GM06990 (cell line): Measurements from ENCODE around the gene ADSS1.

ENCODE experiments used
- DNase-seq: peaks from one replicate; pipeline ENCODE4 v3.0.0-alpha.2; 2011; ENCODE audit not compliant: insufficient read length; ENCODE audit errors: extremely low read depth
- H3K27me3 ChIP-seq: replicated peaks from 2 replicates; pipeline ENCODE4 v1.6.0; 2011; ENCODE audit warnings: low read length; ENCODE audit not compliant: control insufficient read depth, insufficient read depth
- H3K36me3 ChIP-seq: 2 replicates; pipeline ENCODE4 v1.5.1; 2011; ENCODE audit warnings: low read length; ENCODE audit not compliant: control insufficient read depth, insufficient read depth
- H3K4me3 ChIP-seq: replicated peaks from 2 replicates; pipeline ENCODE4 v1.5.1; 2011; ENCODE audit warnings: low read depth, mild to moderate bottlenecking, control low read depth, low read length
- TF ChIP-seq, protein P1 (sequence below): IDR thresholded peaks from 2 replicates; pipeline ENCODE4 v1.5.1; 2011; ENCODE audit warnings: low read length, control low read depth, mild to moderate bottlenecking, inconsistent platforms; ENCODE audit not compliant: insufficient read depth, poor library complexity, severe bottlenecking

ADSS1 gene

DNA sequence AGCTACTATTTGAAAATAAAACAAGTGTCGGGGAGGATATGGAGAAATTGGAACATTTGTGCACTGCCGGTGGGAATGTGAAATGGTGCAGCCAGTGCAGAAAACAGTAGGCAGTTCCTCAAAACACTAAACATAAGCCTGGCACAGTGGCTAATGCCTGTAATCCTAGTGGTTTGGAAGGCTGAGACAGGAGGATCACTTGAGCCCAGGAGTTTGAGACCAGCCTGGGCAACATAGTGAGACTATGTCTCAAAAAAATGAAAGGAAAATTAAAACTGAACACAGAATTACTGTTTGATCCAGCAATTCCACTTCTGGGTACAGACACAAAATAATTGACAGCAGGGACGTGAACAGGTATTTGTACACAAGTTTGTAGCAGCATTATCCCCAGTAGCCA, 41.5 kb downstream of the ADSS1 start:
- H3K4me3 ChIP-seq, result no peak overlapping the region
- TF ChIP-seq, protein P1, sequence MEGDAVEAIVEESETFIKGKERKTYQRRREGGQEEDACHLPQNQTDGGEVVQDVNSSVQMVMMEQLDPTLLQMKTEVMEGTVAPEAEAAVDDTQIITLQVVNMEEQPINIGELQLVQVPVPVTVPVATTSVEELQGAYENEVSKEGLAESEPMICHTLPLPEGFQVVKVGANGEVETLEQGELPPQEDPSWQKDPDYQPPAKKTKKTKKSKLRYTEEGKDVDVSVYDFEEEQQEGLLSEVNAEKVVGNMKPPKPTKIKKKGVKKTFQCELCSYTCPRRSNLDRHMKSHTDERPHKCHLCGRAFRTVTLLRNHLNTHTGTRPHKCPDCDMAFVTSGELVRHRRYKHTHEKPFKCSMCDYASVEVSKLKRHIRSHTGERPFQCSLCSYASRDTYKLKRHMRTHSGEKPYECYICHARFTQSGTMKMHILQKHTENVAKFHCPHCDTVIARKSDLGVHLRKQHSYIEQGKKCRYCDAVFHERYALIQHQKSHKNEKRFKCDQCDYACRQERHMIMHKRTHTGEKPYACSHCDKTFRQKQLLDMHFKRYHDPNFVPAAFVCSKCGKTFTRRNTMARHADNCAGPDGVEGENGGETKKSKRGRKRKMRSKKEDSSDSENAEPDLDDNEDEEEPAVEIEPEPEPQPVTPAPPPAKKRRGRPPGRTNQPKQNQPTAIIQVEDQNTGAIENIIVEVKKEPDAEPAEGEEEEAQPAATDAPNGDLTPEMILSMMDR, result no peak
- peaks cover 3% of the 10 kb centered on the region for H3K36me3 ChIP-seq
- no peak for DNase-seq
- no peaks in the 10 kb centered on the region for H3K27me3 ChIP-seq

DNA sequence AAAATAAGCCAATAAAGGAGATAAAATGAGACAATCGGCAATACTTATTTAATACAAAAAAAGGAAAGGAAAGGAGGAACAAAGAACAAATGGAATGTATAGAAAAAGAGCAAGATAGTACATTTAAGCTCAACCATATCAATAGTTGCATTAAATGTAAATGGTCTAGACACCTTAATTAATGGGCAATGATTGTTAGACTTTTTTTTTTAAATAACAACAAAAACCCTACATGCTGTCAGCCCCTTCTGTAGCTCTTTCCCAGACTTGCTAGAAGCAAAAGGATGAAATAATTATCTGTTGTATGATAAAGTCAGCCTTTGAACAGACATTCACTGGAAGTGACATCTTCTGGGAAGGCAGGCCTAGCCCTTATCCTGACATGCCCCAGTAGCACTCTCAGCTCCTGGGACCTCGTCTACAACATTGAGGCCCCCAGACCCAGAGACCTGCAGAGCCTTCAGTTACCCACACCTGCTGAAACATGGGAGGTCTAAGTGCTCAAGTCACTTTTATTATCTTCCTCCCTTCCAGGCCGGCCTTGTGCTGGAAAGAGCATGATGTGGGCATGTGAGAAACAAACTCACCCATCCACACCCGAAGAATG, 42.3 kb downstream of the ADSS1 start:
- peaks cover 6% of the 10 kb centered on the region for H3K36me3 ChIP-seq

DNA sequence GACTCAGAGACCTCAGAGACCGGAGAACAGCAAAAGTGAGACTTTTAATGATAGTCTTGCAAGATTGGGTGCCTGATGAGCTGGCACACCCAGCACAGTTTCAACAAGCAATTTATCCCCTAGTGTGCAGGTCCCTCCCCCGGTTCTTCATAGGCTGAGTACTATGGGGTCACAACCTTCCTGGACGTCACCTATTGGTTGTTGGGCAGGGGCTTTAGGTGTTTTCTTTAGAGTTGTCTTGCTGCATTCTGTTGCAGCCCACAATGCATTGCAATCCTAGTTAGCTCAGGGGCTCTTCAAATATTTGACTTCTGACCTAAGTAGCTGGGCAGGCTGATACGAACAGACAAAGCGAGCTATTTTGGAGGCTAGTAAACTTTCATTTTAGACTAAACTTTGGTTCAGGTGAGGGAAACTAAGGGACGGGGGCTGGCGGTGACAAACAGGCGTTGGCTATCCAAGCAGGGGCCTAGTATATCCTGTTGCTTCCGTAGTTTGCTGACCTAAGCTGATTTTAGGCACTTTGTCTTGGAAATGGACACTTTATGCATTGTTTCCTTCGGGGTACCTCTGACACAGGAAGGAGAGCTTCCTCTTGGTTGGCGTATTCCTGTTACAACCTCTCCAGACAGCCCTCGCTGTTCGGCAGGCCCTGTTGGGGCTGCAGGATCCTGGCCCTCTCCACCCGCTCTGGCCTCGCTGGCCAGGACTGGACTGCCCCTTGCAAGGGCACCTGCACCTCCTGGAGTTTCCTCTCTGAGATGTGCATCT, 43.0 kb downstream of the ADSS1 start:
- TF ChIP-seq, protein P1, result no peak
- DNase-seq, result no peak
- no peaks in the 10 kb centered on the region for H3K27me3 ChIP-seq
- peaks cover 12% of the 10 kb centered on the region for H3K36me3 ChIP-seq
- no peak overlapping the region for H3K4me3 ChIP-seq

More for the DNA sequence above, 42.3 kb downstream of the ADSS1 start:
- DNase-seq, result no peak
- H3K4me3 ChIP-seq, result no peak overlapping the region
- TF ChIP-seq, protein P1, result no peak
- H3K27me3 ChIP-seq, result no peaks in the 10 kb centered on the region

GRCh38 chr14:104767634-104767918, 43.5 kb downstream of the ADSS1 start:
- no peak for DNase-seq
- no peak overlapping the region for H3K4me3 ChIP-seq
- TF ChIP-seq, protein P1, result no peak
- H3K36me3 ChIP-seq, result peaks cover 17% of the 10 kb centered on the region
- no peaks in the 10 kb centered on the region for H3K27me3 ChIP-seq

DNA sequence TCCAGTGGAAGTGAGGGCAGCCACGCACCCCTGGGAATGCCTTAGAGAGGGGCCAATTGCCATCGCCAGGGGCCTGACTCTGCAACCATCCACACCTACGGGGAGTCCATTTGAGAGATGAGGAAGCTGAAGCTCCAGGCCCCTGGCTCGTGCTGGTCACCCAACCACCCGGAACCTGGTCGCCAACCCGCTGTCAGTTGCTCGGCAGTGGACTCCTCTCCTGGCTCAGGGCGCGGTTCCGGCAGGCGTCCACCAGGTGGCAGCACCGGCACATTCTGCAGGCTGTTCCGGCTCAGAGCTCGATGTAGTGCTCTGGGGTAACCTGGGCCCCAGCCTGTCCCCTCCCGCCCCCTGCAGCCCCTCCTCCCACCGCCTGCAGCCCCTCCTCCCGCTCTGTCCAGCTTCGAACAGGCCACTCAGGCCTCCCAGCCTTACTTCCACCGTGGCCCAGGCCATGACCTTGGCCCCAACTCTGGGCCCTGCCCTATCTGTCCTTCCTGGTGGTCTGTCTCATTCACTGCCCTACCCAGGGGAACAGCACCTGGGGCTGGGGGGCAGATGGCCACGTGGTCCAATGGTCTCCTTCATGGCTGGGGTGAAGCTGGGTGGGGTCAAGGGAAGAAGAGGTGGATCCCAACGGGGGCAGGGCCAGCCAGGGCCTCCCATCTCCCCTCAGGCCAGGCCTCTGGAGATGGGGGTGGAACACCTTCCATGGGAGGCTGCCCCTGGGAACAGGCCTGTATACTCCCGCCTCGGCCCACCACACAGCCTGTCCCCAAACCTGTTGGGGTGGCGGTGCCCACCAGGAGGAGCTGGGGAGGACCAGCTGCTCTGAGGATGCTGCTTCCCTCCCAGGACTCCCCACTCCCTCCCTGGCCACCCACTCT, 44.7 kb downstream of the ADSS1 start:
- peak; percentile 85 for DNase-seq
- H3K4me3 ChIP-seq, result no peak overlapping the region
- TF ChIP-seq, protein P1, result peak; percentile 91
- H3K36me3 ChIP-seq, result peaks cover 24% of the 10 kb centered on the region
- no peaks in the 10 kb centered on the region for H3K27me3 ChIP-seq
